Renal pelvis (tissue), 4 donors: ENCODE data around the gene FCN1. TPM values are rescaled to one million over a fixed set of nuclear protein-coding genes. Genes with fewer than 3 reads are reported as not detected.
"Not testable (repeated sequence)": the region's sequence is repeated elsewhere in the genome, so short reads cannot be mapped to it uniquely, and the experiment has no call there.

Source experiments
- DNase-seq: peaks from one replicate; pipeline ENCODE4 v3.0.0-alpha.2; 2013
- polyA plus RNA-seq, 3 donors: library from polyadenylated mRNA; unstranded; fragments of 120-200 nt; gene quantifications; one replicate each; pipeline ENCODE4 v1.2.1, GENCODE V29; 2013; ENCODE audit not compliant: insufficient read length in 3 of 3

The FCN1 gene
- polyA plus RNA-seq, 3 donors: 2.1 to 4.3 (median 3.6) TPM

GRCh38 chr9:134877541-134877940, 40.2 kb downstream of the FCN1 start:
- no peak for DNase-seq

- DNase-seq: no peak
Observed at GRCh38 chr9:134875371-134875770, 42.3 kb downstream of the FCN1 start.

GRCh38 chr9:134872482-134873231, 45.1 kb downstream of the FCN1 start:
- no peak for DNase-seq

GRCh38 chr9:134871697-134872340, 45.9 kb downstream of the FCN1 start:
- peak; percentile 70 for DNase-seq

- no peak for DNase-seq
Observed at GRCh38 chr9:134870746-134871662, 46.7 kb downstream of the FCN1 start.

GRCh38 chr9:134870301-134870694, 47.4 kb downstream of the FCN1 start:
- no peak for DNase-seq

- no peak for DNase-seq
Observed at GRCh38 chr9:134869554-134870300, 48.0 kb downstream of the FCN1 start.

GRCh38 chr9:134868751-134869553, 48.8 kb downstream of the FCN1 start:
- no peak for DNase-seq

GRCh38 chr9:134867917-134868750, 49.6 kb downstream of the FCN1 start:
- DNase-seq: no peak

GRCh38 chr9:134864821-134865190, 52.9 kb downstream of the FCN1 start:
- DNase-seq: no peak

- no peak for DNase-seq
Observed at GRCh38 chr9:134863941-134864820, 53.5 kb downstream of the FCN1 start.

- no peak for DNase-seq
Observed at GRCh38 chr9:134863306-134863902, 54.3 kb downstream of the FCN1 start.

- no peak for DNase-seq
Observed at GRCh38 chr9:134861595-134862334, 55.9 kb downstream of the FCN1 start.

- DNase-seq: no peak
Observed at GRCh38 chr9:134860510-134860909, 57.2 kb downstream of the FCN1 start.

GRCh38 chr9:134858051-134858841, 59.5 kb downstream of the FCN1 start:
- DNase-seq: no peak

GRCh38 chr9:134857451-134857850, 60.3 kb downstream of the FCN1 start:
- DNase-seq: not testable (repeated sequence)

- no peak for DNase-seq
Observed at GRCh38 chr9:134855900-134856377, 61.8 kb downstream of the FCN1 start.
